ENCODE results near the gene MYOF.

Gene MYOF, protein sequence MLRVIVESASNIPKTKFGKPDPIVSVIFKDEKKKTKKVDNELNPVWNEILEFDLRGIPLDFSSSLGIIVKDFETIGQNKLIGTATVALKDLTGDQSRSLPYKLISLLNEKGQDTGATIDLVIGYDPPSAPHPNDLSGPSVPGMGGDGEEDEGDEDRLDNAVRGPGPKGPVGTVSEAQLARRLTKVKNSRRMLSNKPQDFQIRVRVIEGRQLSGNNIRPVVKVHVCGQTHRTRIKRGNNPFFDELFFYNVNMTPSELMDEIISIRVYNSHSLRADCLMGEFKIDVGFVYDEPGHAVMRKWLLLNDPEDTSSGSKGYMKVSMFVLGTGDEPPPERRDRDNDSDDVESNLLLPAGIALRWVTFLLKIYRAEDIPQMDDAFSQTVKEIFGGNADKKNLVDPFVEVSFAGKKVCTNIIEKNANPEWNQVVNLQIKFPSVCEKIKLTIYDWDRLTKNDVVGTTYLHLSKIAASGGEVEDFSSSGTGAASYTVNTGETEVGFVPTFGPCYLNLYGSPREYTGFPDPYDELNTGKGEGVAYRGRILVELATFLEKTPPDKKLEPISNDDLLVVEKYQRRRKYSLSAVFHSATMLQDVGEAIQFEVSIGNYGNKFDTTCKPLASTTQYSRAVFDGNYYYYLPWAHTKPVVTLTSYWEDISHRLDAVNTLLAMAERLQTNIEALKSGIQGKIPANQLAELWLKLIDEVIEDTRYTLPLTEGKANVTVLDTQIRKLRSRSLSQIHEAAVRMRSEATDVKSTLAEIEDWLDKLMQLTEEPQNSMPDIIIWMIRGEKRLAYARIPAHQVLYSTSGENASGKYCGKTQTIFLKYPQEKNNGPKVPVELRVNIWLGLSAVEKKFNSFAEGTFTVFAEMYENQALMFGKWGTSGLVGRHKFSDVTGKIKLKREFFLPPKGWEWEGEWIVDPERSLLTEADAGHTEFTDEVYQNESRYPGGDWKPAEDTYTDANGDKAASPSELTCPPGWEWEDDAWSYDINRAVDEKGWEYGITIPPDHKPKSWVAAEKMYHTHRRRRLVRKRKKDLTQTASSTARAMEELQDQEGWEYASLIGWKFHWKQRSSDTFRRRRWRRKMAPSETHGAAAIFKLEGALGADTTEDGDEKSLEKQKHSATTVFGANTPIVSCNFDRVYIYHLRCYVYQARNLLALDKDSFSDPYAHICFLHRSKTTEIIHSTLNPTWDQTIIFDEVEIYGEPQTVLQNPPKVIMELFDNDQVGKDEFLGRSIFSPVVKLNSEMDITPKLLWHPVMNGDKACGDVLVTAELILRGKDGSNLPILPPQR (N-terminal part only)

GRCh38 chr10:93482145-93482834, at the start of gene MYOF:
Gene MYOF (minus strand): TSS chr10:93482334. CDS start chr10:93482194, 140 bp downstream.
- H3K4me3 ChIP-seq (ENCODE audit: low read length) = peak within 1 kb of the TSS; percentile 94
- no peaks in the 10 kb centered on the region for H3K36me3 ChIP-seq (ENCODE audit: control insufficient read depth, low read depth, low read length)
- peaks cover 5% of the 10 kb centered on the region for H3K4me1 ChIP-seq (ENCODE audit: control insufficient read depth, low read depth, low read length)
- no peaks in the 10 kb centered on the region for H3K9me3 ChIP-seq (ENCODE audit: control insufficient read depth, low read depth, low read length)
- peaks cover 18% of the 10 kb centered on the region for H3K27me3 ChIP-seq (ENCODE audit: control insufficient read depth, insufficient read depth, low read length)
- peak within 1 kb of the TSS; percentile 67 for H3K9ac ChIP-seq (ENCODE audit: low read length)
- H3K27ac ChIP-seq (ENCODE audit: low read length) = no peak within 1 kb of the TSS

DNA sequence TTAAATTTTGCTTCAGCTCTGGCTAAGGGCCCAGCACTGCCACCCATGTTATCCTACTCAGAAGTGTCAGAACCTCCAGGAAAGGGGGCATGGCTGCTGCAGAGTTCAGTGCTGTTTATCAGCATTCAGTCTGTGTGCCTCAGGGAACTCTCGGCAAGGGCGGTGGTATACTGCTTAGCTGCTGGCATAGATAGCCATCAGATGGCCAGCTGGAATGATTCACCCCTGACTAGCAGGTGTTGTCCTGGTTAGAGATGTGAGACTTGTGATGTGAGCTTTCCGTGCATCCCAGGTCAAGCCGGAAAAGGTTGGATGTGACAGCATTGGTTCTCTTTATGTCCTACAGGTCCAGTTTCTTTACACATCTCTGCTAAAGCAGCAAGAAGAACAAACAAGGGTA, 36.4 kb upstream of the MYOF start:
- Histone ChIP-seq H3K4me1 (ENCODE audit: control insufficient read depth, low read depth, low read length) (no peaks in the 10 kb centered on the region), H3K27me3 (ENCODE audit: control insufficient read depth, insufficient read depth, low read length) (no peaks in the 10 kb centered on the region), H3K9me3 (ENCODE audit: control insufficient read depth, low read depth, low read length) (peaks cover 5% of the 10 kb centered on the region), H3K4me3 (ENCODE audit: low read length) (no peak overlapping the region), H3K27ac (ENCODE audit: low read length) (no peak overlapping the region), H3K36me3 (ENCODE audit: control insufficient read depth, low read depth, low read length) (peaks cover 55% of the 10 kb centered on the region), H3K9ac (ENCODE audit: low read length) (no peak overlapping the region)

DNA sequence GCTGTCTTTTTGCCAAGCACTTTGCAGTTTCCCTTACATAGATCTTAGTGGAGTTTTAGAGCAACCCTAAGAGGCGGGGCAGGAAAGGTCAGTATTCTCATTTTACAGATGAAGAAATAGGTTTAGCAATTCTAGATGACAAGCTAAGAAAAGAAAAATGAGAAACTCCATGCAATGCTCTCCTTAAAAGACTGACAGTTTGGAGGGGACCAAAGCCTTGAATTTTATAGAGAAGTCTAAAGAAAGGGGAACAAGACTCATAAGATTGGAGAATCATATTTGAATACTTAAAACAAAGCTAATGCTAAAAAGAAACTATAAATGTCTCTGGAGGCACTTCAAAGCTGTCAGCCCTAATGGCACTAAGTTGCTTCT, 33.9 kb upstream of the MYOF start:
- no peak overlapping the region for H3K27ac ChIP-seq (ENCODE audit: low read length)
- no peaks in the 10 kb centered on the region for H3K4me1 ChIP-seq (ENCODE audit: control insufficient read depth, low read depth, low read length)
- no peaks in the 10 kb centered on the region for H3K27me3 ChIP-seq (ENCODE audit: control insufficient read depth, insufficient read depth, low read length)
- H3K9me3 ChIP-seq (ENCODE audit: control insufficient read depth, low read depth, low read length) = peaks cover 3% of the 10 kb centered on the region
- H3K4me3 ChIP-seq (ENCODE audit: low read length) = no peak overlapping the region
- peaks cover 53% of the 10 kb centered on the region for H3K36me3 ChIP-seq (ENCODE audit: control insufficient read depth, low read depth, low read length)
- no peak overlapping the region for H3K9ac ChIP-seq (ENCODE audit: low read length)

DNA sequence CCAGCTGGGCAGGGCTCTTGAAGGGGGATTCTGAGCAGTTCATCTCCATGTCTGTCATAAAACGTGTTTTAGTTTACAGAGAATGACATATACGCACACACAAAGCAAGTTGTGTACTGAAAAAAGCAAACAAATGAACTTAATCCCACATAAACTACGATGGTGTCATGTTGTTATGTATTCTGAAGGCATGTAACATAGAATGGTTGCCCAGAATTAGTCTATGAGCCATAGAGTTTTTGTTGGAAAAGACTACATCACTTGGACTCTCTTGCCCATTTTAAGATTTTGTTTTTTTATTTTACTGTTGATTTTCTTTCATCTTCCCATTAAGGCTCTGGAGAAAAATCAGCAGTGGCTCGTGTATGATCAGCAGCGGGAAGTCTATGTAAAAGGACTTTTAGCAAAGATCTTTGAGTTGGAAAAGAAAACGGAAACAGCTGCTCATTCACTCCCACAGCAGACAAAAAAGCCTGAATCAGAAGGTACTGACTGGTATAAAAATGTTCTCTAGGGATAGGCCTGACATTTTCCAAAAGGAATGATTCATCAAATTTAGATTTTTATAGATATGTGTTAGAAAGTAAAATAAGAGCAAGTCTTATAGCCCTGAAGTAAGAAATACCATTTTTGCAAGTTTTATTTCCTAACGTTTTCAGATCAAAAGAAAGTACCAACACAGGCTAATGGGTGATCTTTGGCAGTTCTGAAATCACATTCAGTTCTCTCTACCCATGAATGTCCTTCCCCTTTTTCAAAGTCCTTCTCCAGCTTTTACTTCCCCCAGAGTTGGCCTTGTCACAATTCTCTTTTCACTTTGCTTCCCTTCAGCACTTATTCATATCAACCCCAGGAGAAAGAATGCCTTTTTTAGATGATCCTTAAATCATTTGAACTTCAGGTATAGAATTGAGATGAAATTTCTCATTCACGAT, 33.2 kb upstream of the MYOF start:
- no peaks in the 10 kb centered on the region for H3K4me1 ChIP-seq (ENCODE audit: control insufficient read depth, low read depth, low read length)
- no peak overlapping the region for H3K4me3 ChIP-seq (ENCODE audit: low read length)
- H3K27me3 ChIP-seq (ENCODE audit: control insufficient read depth, insufficient read depth, low read length) = no peaks in the 10 kb centered on the region
- H3K9me3 ChIP-seq (ENCODE audit: control insufficient read depth, low read depth, low read length) = no peaks in the 10 kb centered on the region
- H3K36me3 ChIP-seq (ENCODE audit: control insufficient read depth, low read depth, low read length) = peaks cover 50% of the 10 kb centered on the region
- no peak overlapping the region for H3K9ac ChIP-seq (ENCODE audit: low read length)
- no peak overlapping the region for H3K27ac ChIP-seq (ENCODE audit: low read length)

- no peaks in the 10 kb centered on the region for H3K27me3 ChIP-seq (ENCODE audit: control insufficient read depth, insufficient read depth, low read length)
- no peak overlapping the region for H3K4me3 ChIP-seq (ENCODE audit: low read length)
- H3K27ac ChIP-seq (ENCODE audit: low read length) = no peak overlapping the region
- H3K4me1 ChIP-seq (ENCODE audit: control insufficient read depth, low read depth, low read length) = no peaks in the 10 kb centered on the region
- no peak overlapping the region for H3K9ac ChIP-seq (ENCODE audit: low read length)
- no peaks in the 10 kb centered on the region for H3K9me3 ChIP-seq (ENCODE audit: control insufficient read depth, low read depth, low read length)
- H3K36me3 ChIP-seq (ENCODE audit: control insufficient read depth, low read depth, low read length) = peaks cover 41% of the 10 kb centered on the region
Observed at GRCh38 chr10:93514521-93514920, 32.4 kb upstream of the MYOF start.

- no peaks in the 10 kb centered on the region for H3K27me3 ChIP-seq (ENCODE audit: control insufficient read depth, insufficient read depth, low read length)
- H3K36me3 ChIP-seq (ENCODE audit: control insufficient read depth, low read depth, low read length) = peaks cover 35% of the 10 kb centered on the region
- H3K27ac ChIP-seq (ENCODE audit: low read length) = no peak overlapping the region
- H3K4me1 ChIP-seq (ENCODE audit: control insufficient read depth, low read depth, low read length) = no peaks in the 10 kb centered on the region
- H3K4me3 ChIP-seq (ENCODE audit: low read length) = no peak overlapping the region
- H3K9me3 ChIP-seq (ENCODE audit: control insufficient read depth, low read depth, low read length) = no peaks in the 10 kb centered on the region
- no peak overlapping the region for H3K9ac ChIP-seq (ENCODE audit: low read length)
Observed at GRCh38 chr10:93513091-93513490, 31.0 kb upstream of the MYOF start.

GRCh38 chr10:93512565-93512964, 30.4 kb upstream of the MYOF start:
- H3K36me3 ChIP-seq (ENCODE audit: control insufficient read depth, low read depth, low read length) = peaks cover 34% of the 10 kb centered on the region
- H3K27me3 ChIP-seq (ENCODE audit: control insufficient read depth, insufficient read depth, low read length) = no peaks in the 10 kb centered on the region
- H3K9me3 ChIP-seq (ENCODE audit: control insufficient read depth, low read depth, low read length) = no peaks in the 10 kb centered on the region
- H3K9ac ChIP-seq (ENCODE audit: low read length) = no peak overlapping the region
- no peak overlapping the region for H3K4me3 ChIP-seq (ENCODE audit: low read length)
- H3K27ac ChIP-seq (ENCODE audit: low read length) = no peak overlapping the region
- H3K4me1 ChIP-seq (ENCODE audit: control insufficient read depth, low read depth, low read length) = no peaks in the 10 kb centered on the region

DNA sequence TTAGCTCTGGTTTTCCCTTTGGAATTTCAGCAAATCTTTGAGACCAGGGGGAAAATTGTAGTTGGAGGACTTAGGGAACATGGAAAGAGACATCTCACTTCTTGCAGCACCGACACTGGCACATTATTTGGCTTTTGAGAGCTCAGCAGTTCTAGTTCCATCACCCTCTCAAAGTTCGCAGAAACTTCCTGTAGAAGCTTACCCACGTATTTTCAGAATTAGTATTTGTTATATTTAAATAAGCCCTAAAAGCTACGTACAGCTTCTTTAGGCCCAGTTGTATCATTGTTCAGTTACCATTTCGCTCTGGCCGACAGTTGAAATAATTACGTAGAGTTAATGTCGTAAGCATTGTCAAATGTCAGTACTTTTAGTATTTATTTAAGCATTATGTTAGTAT, 27.7 kb upstream of the MYOF start:
- Histone ChIP-seq H3K9me3 (ENCODE audit: control insufficient read depth, low read depth, low read length) (no peaks in the 10 kb centered on the region), H3K36me3 (ENCODE audit: control insufficient read depth, low read depth, low read length) (peaks cover 29% of the 10 kb centered on the region), H3K4me3 (ENCODE audit: low read length) (no peak overlapping the region), H3K27ac (ENCODE audit: low read length) (no peak overlapping the region), H3K9ac (ENCODE audit: low read length) (no peak overlapping the region), H3K27me3 (ENCODE audit: control insufficient read depth, insufficient read depth, low read length) (no peaks in the 10 kb centered on the region), H3K4me1 (ENCODE audit: control insufficient read depth, low read depth, low read length) (no peaks in the 10 kb centered on the region)

- H3K27me3 ChIP-seq (ENCODE audit: control insufficient read depth, insufficient read depth, low read length) = no peaks in the 10 kb centered on the region
- H3K4me1 ChIP-seq (ENCODE audit: control insufficient read depth, low read depth, low read length) = no peaks in the 10 kb centered on the region
- no peak overlapping the region for H3K27ac ChIP-seq (ENCODE audit: low read length)
- no peak overlapping the region for H3K4me3 ChIP-seq (ENCODE audit: low read length)
- no peak overlapping the region for H3K9ac ChIP-seq (ENCODE audit: low read length)
- peaks cover 50% of the 10 kb centered on the region for H3K36me3 ChIP-seq (ENCODE audit: control insufficient read depth, low read depth, low read length)
- no peaks in the 10 kb centered on the region for H3K9me3 ChIP-seq (ENCODE audit: control insufficient read depth, low read depth, low read length)
Observed at GRCh38 chr10:93505075-93505474, 22.9 kb upstream of the MYOF start.

DNA sequence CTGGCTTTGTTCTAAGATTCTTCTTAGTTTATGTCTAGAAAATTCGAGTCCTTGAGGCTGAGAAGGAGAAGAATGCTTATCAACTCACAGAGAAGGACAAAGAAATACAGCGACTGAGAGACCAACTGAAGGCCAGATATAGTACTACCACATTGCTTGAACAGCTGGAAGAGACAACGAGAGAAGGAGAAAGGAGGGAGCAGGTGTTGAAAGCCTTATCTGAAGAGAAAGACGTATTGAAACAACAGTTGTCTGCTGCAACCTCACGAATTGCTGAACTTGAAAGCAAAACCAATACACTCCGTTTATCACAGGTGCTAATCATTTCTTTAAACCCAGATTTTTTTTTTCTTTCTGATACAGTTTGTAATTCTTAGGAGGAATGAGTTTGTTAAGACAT, 20.9 kb upstream of the MYOF start:
- H3K4me3 ChIP-seq (ENCODE audit: low read length) = no peak overlapping the region
- no peaks in the 10 kb centered on the region for H3K4me1 ChIP-seq (ENCODE audit: control insufficient read depth, low read depth, low read length)
- H3K36me3 ChIP-seq (ENCODE audit: control insufficient read depth, low read depth, low read length) = peaks cover 42% of the 10 kb centered on the region
- H3K9ac ChIP-seq (ENCODE audit: low read length) = no peak overlapping the region
- H3K27ac ChIP-seq (ENCODE audit: low read length) = no peak overlapping the region
- H3K27me3 ChIP-seq (ENCODE audit: control insufficient read depth, insufficient read depth, low read length) = no peaks in the 10 kb centered on the region
- no peaks in the 10 kb centered on the region for H3K9me3 ChIP-seq (ENCODE audit: control insufficient read depth, low read depth, low read length)

All from iPS-18a (cell line).